DND-41 (cell line): ENCODE measurements around the gene CSE1L.
"Not testable (repeated sequence)": the region's sequence is repeated elsewhere in the genome, so short reads cannot be mapped to it uniquely, and the experiment has no call there.

ENCODE experiments used
- ATAC-seq: fragments of 200-7000 bp; cut with Tn5 transposase; 3 replicates; pipeline ENCODE4 v1.9.1; 2021; ENCODE audit warnings: low read depth; ENCODE audit not compliant: insufficient read depth
- DNase-seq: peaks from one replicate; pipeline ENCODE4 v3.0.0-alpha.2; 2020
- H2AFZ ChIP-seq: 2 replicates; pipeline ENCODE4 v1.6.0; 2012; ENCODE audit warnings: low read depth, low read length
- H3K27ac ChIP-seq: 2 replicates; pipeline ENCODE4 v1.5.1; 2012; ENCODE audit warnings: low read length, inconsistent platforms
- H3K27me3 ChIP-seq: fragments of 200-600 bp; sonication (generic); 2 replicates; pipeline ENCODE4 v1.6.0; 2012; ENCODE audit warnings: low read length, mild to moderate bottlenecking, inconsistent platforms; ENCODE audit not compliant: insufficient read depth, poor library complexity
- H3K36me3 ChIP-seq: 2 replicates; pipeline ENCODE4 v1.5.1; 2012; ENCODE audit warnings: low read length, inconsistent platforms; ENCODE audit not compliant: insufficient read depth
- H3K4me1 ChIP-seq: 2 replicates; pipeline ENCODE4 v1.5.1; 2012; ENCODE audit warnings: mild to moderate bottlenecking, low read length; ENCODE audit not compliant: insufficient read depth
- H3K4me2 ChIP-seq: 2 replicates; pipeline ENCODE4 v1.6.0; 2012; ENCODE audit warnings: mild to moderate bottlenecking, moderate library complexity, low read length, inconsistent platforms; ENCODE audit not compliant: insufficient read depth
- H3K4me3 ChIP-seq, 2 experiments: fragments of 200-600 bp in 1 of 2; shearing (Covaris generic) in 1 of 2; 2 replicates each; pipeline ENCODE4 v1.5.1; 2012 to 2016; ENCODE audit warnings: inconsistent platforms in 2 of 2, low read length in 2 of 2, mild to moderate bottlenecking in 2 of 2, low read depth in 1 of 2, moderate library complexity in 1 of 2
- H3K79me2 ChIP-seq: 2 replicates; pipeline ENCODE4 v1.6.0; 2012; ENCODE audit warnings: low read length, inconsistent platforms; ENCODE audit not compliant: insufficient read depth
- H3K9ac ChIP-seq: 2 replicates; pipeline ENCODE4 v1.6.0; 2012; ENCODE audit warnings: low read depth, mild to moderate bottlenecking, inconsistent platforms, low read length, moderate library complexity
- H3K9me3 ChIP-seq: 2 replicates; pipeline ENCODE4 v1.5.1; 2012; ENCODE audit warnings: low read length, moderate library complexity, mild to moderate bottlenecking, inconsistent platforms; ENCODE audit not compliant: insufficient read depth, severe bottlenecking
- H4K20me1 ChIP-seq: 2 replicates; pipeline ENCODE4 v1.6.0; 2012; ENCODE audit warnings: low read length; ENCODE audit not compliant: insufficient read depth
- CTCF ChIP-seq: IDR thresholded peaks from 2 replicates; pipeline ENCODE4 v1.5.1; 2012; ENCODE audit warnings: borderline replicate concordance, low read length, moderate library complexity, mild to moderate bottlenecking; ENCODE audit not compliant: poor library complexity, severe bottlenecking; ENCODE audit errors: extremely low read depth
- EZH2 ChIP-seq: IDR thresholded peaks from 3 replicates; pipeline ENCODE4 v1.6.1; 2012; ENCODE audit warnings: borderline replicate concordance, low read depth, mild to moderate bottlenecking, moderate library complexity, low read length, inconsistent platforms; ENCODE audit not compliant: severe bottlenecking

The CSE1L gene

DNA sequence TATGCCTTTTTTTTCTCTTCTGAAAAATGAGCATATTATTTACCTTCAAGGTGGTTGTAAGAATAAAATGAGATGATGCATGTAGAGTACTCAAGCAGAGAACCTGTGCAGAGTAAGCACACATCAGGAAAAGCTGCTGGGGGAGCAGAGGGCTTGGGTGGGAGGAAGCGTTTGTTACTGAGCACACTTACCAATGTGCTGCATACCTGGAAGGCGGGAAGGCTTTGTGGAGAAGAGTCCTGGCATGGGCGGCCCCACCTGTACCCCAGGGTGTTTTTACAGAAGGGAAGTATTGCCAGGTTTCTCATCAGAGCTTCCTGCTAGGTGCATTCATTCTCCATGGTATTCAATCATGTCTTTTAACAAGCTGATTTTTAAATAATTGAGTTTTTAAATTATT is 52.9 kb downstream of the CSE1L start:
- Histone ChIP-seq H3K9ac (no peak overlapping the region), H3K4me2 (no peak overlapping the region), H2AFZ (no peak overlapping the region), H3K79me2 (peaks cover 24% of the 10 kb centered on the region), H3K4me3 (no peak overlapping the region), H4K20me1 (peaks cover 34% of the 10 kb centered on the region; the same call in 1 of the 2 replicates), H3K27me3 (no peaks in the 10 kb centered on the region), H3K27ac (no peak overlapping the region), H3K4me1 (no peaks in the 10 kb centered on the region), H3K36me3 (peaks cover 98% of the 10 kb centered on the region), H3K9me3 (no peaks in the 10 kb centered on the region)
- no peak for TF ChIP-seq EZH2
- no peak for TF ChIP-seq CTCF
- ATAC-seq (no peak), DNase-seq (no peak)

GRCh38 chr20:49100292-49100691 is 54.2 kb downstream of the CSE1L start:
- peaks cover 20% of the 10 kb centered on the region; the same call in 1 of the 2 replicates for H3K79me2 ChIP-seq
- not testable (repeated sequence) for H3K9ac ChIP-seq, H2AFZ ChIP-seq, ATAC-seq, H3K9me3 ChIP-seq, H3K27me3 ChIP-seq, DNase-seq, H3K4me2 ChIP-seq, H3K27ac ChIP-seq, H3K4me1 ChIP-seq, H3K4me3 ChIP-seq
- peaks cover 37% of the 10 kb centered on the region; the same call in 1 of the 2 replicates for H4K20me1 ChIP-seq
- peaks cover 98% of the 10 kb centered on the region for H3K36me3 ChIP-seq

DNA sequence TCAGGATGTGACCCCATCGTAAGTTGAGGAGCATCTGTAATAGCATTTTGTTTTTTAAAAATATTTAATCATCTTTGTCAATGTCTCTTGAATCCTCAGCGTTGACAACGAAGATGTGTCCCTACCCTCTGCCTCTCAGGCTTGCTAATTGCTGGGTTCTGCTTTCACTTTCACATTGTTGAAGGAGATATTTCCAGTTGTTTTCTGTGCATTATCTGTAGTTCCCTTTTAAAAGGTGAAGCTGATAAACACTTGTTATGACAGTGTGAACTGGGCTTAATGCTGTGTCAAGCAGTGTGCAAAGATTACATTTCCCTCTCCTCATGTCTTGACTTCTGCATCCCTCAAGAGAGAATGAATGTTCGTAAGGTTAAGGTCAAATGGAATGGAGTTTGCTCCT is 54.9 kb downstream of the CSE1L start:
- no peak overlapping the region for H2AFZ ChIP-seq
- no peaks in the 10 kb centered on the region for H3K27me3 ChIP-seq
- H3K79me2 ChIP-seq, result peaks cover 20% of the 10 kb centered on the region; the same call in 1 of the 2 replicates
- DNase-seq (no peak), ATAC-seq (0 out of 3 replicates have a peak, but pooled peaks have one; percentile 38)
- no peak overlapping the region for H3K9ac ChIP-seq
- no peak overlapping the region for H3K4me3 ChIP-seq
- no peaks in the 10 kb centered on the region for H3K9me3 ChIP-seq
- H3K36me3 ChIP-seq, result peaks cover 91% of the 10 kb centered on the region
- H3K4me1 ChIP-seq, result no peaks in the 10 kb centered on the region
- TF ChIP-seq CTCF (no peak), EZH2 (no peak)
- peaks cover 37% of the 10 kb centered on the region; the same call in 1 of the 2 replicates for H4K20me1 ChIP-seq
- H3K27ac ChIP-seq, result no peak overlapping the region
- H3K4me2 ChIP-seq, result no peak overlapping the region

DNA sequence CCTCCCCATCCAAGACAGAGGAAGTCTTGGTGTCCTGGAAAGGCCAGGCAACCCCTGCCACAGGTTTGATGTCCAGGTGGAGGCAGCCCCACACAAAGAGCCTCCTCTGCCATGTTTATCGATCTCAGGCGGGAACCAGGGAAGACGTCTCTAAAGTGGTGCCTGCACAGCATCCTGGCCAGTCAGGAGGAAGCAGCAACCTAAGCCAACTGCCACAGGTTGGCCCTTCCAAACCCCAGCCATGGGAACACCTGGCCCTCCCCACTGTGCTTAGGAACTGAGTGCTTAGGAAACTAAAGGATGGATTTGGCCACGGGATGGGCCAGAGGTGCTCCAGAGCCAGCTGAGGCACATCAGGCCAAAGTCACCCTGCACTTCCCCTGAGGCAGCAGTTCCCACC is 56.9 kb downstream of the CSE1L start:
- Histone ChIP-seq H3K27ac (no peak overlapping the region), H3K4me1 (no peaks in the 10 kb centered on the region), H3K9ac (no peak overlapping the region), H3K79me2 (peaks cover 16% of the 10 kb centered on the region; the same call in 1 of the 2 replicates), H4K20me1 (peaks cover 35% of the 10 kb centered on the region; the same call in 1 of the 2 replicates), H2AFZ (no peak overlapping the region), H3K4me2 (no peak overlapping the region), H3K4me3 (no peak overlapping the region), H3K27me3 (no peaks in the 10 kb centered on the region), H3K9me3 (no peaks in the 10 kb centered on the region), H3K36me3 (peaks cover 72% of the 10 kb centered on the region)
- TF ChIP-seq CTCF (no peak), EZH2 (no peak)
- ATAC-seq (no peak), DNase-seq (no peak)
